ENCODE results near the gene PDPR. TPM values are rescaled to one million over a fixed set of nuclear protein-coding genes. Genes with fewer than 3 reads are reported as not detected.
"Not testable (repeated sequence)": the region's sequence is repeated elsewhere in the genome, so short reads cannot be mapped to it uniquely, and the experiment has no call there.

PDPR gene
- 10 to 100 TPM; 34.3 to 36.2 TPM for total RNA-seq

GRCh38 chr16:70113982-70114826, at the start of gene PDPR:
Gene PDPR (plus strand): TSS chr16:70114332. CDS start chr16:70120493, 6,161 bp downstream.
- Mint-ChIP-seq H3K4me1 (peaks cover 24% of the 10 kb centered on the region), H3K27ac (peak within 1 kb of the TSS; percentile 88), H3K4me3 (peak within 1 kb of the TSS; percentile 82)
- peak; percentile 95 for DNase-seq
- H3K9me3 Mint-ChIP-seq; CTCF ChIA-PET; H3K27me3 Mint-ChIP-seq; H3K36me3 Mint-ChIP-seq (ENCODE audit: low read depth); POLR2A ChIA-PET: not testable (repeated sequence)

GRCh38 chr16:70064841-70065370, 49.2 kb upstream of the PDPR start:
- H3K4me1 Mint-ChIP-seq; H3K27me3 Mint-ChIP-seq; CTCF ChIA-PET; POLR2A ChIA-PET; H3K9me3 Mint-ChIP-seq; H3K36me3 Mint-ChIP-seq (ENCODE audit: low read depth): not testable (repeated sequence)
- DNase-seq: peak; percentile 66
- Mint-ChIP-seq H3K27ac (peak overlapping the region; percentile 76), H3K4me3 (peak overlapping the region; percentile 80)

DNA sequence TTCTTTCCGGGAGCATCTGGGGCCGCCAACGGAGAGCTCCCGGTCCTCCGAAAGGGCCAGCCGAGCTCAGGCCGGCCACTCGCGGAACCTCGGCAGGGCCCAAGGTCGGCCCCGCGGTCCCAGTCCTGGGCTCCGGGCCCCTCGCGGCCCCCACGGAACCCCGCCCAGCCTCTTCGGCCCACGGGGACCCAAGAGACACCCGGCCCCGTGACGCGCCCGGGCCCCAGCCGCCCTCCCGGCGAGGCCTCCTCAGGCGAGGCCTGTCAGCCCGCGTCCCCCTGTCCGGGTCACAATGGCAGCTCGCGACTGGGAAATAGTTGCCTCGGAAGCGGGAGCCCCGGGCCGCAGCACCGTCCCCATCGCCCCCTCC, 48.8 kb upstream of the PDPR start:
- H3K27me3 Mint-ChIP-seq; DNase-seq; CTCF ChIA-PET; H3K4me1 Mint-ChIP-seq; POLR2A ChIA-PET; H3K9me3 Mint-ChIP-seq; H3K36me3 Mint-ChIP-seq (ENCODE audit: low read depth); H3K27ac Mint-ChIP-seq: not testable (repeated sequence)
- H3K4me3 Mint-ChIP-seq: peak overlapping the region; percentile 83

DNA sequence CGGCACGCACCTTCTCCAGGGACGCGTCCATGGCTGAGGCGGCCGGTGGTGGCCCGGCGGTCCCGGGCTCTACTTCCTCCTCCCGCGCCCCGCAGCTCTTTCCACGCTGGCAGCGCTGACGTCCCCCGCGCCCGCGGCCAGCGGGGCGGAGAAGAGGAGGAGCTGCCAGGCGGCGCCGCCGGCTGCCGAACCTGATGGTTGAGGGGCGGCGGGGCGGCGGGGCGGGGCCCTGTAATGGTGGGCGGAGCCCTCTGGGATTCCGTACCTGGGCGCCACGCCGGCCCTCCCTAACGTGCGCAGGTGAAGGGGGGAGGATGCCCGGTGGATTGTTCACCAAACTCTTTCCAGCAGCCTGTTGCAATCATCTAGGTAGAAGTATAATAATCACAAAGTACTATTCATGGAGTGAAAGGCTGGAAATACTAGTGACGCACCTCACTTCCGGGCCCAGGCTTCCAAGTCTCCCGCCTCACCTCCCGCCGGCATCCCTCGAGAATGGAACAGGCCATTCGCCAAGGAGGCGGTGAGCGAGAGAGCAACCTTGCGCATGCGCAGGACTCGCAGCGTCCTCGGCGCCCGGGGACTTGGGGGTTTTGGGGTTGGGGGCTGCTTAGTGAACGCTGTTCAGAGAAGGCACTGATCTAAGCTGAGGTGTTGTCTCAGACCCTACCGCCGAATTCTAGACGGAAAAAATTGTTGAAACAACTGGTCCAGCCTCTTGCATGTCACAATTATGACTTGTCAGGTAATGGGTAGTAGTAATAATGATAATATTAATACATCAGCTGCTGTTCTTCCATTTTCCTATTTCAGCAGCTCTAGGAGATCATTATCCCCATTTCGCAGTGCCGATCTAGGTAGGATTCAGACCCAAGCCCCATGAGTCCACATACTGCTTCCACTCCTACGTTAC, 48.1 kb upstream of the PDPR start:
- H3K36me3 Mint-ChIP-seq (ENCODE audit: low read depth); POLR2A ChIA-PET; CTCF ChIA-PET; H3K4me1 Mint-ChIP-seq; H3K27me3 Mint-ChIP-seq; H3K9me3 Mint-ChIP-seq: not testable (repeated sequence)
- peak; percentile 91 for DNase-seq
- Mint-ChIP-seq H3K4me3 (peak overlapping the region; percentile 83), H3K27ac (peak overlapping the region; percentile 90)

DNA sequence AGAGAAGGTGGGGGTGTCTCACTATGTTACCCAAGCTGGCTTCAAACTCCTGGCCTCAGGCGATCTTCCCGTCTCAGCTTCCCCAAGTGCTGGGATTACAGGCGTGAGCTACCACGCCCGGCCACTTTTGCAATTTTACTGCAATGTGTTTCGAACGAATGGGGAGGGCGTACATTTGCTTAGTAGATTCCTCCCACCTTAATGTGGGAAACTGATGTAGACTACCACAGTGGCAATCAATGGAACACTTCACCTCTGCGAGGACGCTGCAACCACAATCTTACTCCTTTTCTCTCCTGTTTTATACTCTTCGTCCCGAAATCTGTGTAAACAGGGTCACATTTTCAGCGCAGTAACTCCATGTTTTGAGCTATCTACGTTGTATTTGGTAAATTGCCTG, 47.4 kb upstream of the PDPR start:
- DNase-seq; H3K36me3 Mint-ChIP-seq (ENCODE audit: low read depth); POLR2A ChIA-PET; H3K9me3 Mint-ChIP-seq; H3K27ac Mint-ChIP-seq; H3K4me1 Mint-ChIP-seq; CTCF ChIA-PET; H3K27me3 Mint-ChIP-seq: not testable (repeated sequence)
- peak overlapping the region; percentile 53 for H3K4me3 Mint-ChIP-seq

DNA sequence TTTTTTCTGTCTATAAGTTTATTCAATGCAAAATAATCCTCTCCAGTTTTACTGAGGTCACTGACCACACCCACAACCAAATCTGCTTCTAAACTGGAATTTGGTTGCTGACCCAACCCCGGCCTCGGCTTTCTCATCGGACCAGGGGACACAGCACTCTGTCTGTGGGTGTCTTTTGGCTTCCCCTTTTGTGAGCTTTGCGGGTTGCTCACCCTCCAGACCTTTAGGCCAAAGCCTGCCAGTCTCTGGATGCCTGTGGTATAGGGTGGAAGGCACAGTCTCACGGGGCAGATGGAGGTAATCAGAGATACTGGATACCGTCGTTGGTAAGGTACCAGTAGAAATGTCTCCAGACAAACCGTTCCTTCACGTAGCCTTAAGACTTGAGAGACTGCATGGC, 35.1 kb upstream of the PDPR start:
- H3K4me3 Mint-ChIP-seq; H3K27ac Mint-ChIP-seq; H3K4me1 Mint-ChIP-seq; CTCF ChIA-PET; H3K36me3 Mint-ChIP-seq (ENCODE audit: low read depth); DNase-seq; H3K27me3 Mint-ChIP-seq; H3K9me3 Mint-ChIP-seq; POLR2A ChIA-PET: not testable (repeated sequence)

DNA sequence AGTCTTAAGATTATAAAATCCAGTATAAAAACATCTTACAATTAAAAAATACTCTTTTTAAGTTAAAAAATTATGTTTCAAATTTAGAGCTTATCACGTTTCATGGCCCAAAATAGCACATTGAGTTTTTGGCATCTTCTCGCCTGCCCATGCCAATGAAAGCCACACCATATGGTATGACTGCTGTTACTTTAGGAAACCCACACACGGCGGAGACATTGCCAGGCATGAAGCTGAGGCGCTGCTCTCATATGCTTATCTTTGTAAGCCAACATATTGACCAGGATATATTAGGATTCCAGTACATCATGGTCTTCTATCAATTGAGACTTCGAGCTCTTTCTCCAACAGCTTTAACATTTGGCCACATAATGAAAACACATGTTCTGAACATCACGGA, 32.9 kb upstream of the PDPR start:
- H3K27me3 Mint-ChIP-seq; DNase-seq; H3K36me3 Mint-ChIP-seq (ENCODE audit: low read depth); H3K27ac Mint-ChIP-seq; H3K4me3 Mint-ChIP-seq; H3K4me1 Mint-ChIP-seq; H3K9me3 Mint-ChIP-seq; CTCF ChIA-PET; POLR2A ChIA-PET: not testable (repeated sequence)

DNA sequence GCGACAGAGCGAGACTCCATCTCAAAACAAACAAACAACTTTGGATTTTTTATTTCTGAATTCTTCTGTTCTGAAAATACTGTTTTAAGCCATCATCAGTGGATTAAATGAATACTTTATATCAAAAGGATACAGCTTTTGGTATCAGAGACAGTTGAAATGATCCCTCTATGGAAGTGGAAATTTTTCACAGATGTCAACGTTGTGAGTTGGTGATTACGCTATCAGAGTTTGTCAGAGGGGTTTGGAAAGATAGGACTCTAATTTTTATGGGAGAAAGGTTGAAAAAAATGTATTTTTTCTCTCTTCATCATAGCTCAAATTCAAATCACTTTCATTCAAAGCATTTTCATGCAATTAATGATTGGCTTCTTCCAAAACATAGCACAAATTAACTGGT, 30.2 kb upstream of the PDPR start:
- H3K4me1 Mint-ChIP-seq; H3K4me3 Mint-ChIP-seq; DNase-seq; H3K27me3 Mint-ChIP-seq; H3K27ac Mint-ChIP-seq; CTCF ChIA-PET; H3K9me3 Mint-ChIP-seq; POLR2A ChIA-PET; H3K36me3 Mint-ChIP-seq (ENCODE audit: low read depth): not testable (repeated sequence)

DNA sequence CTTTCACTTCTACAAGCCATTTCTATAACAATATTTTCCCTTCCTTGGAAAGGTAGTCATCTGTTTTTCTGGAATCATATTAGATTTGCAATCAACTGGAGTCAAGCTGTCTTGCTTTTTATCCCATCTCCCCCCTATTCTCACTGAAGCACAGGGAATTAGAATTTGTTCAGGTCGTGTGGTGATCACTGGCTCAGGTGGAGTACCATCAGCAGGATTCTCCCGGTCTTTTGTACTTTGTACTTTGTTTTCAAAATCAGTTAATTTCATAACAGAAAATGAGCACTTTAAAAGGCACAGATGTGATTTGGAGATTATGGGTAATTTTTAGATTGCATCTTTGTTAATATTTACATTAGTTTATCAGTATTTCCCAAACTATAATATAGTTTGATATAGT, 26.0 kb upstream of the PDPR start:
- H3K4me1 Mint-ChIP-seq; H3K4me3 Mint-ChIP-seq; H3K9me3 Mint-ChIP-seq; POLR2A ChIA-PET; DNase-seq; H3K27ac Mint-ChIP-seq; H3K27me3 Mint-ChIP-seq; H3K36me3 Mint-ChIP-seq (ENCODE audit: low read depth); CTCF ChIA-PET: not testable (repeated sequence)

- H3K4me3 Mint-ChIP-seq; H3K27me3 Mint-ChIP-seq; DNase-seq; H3K9me3 Mint-ChIP-seq; CTCF ChIA-PET; H3K36me3 Mint-ChIP-seq (ENCODE audit: low read depth); H3K4me1 Mint-ChIP-seq; POLR2A ChIA-PET; H3K27ac Mint-ChIP-seq: not testable (repeated sequence)
Measured at GRCh38 chr16:70088877-70089276, 25.3 kb upstream of the PDPR start.

DNA sequence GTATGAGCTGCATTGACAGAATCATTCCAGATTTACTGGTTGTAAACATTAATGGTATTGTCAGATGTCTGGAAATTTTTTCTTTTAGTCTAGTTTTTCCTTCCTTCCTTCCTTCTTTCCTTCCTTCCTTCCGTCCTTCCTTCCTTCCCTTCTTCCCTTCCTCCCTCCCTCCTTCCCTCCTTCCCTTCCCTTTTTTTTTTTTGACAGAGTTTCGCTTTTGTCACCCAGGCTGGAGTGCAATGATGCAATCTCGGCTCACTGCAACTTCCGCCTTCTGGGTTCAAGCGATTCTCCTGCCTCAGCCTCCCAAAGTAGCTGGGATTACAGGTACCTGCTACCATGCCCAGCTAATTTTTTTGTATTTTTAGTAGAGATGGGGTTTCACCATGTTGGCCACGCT, 24.8 kb upstream of the PDPR start:
- H3K9me3 Mint-ChIP-seq; H3K4me1 Mint-ChIP-seq; H3K36me3 Mint-ChIP-seq (ENCODE audit: low read depth); CTCF ChIA-PET; H3K27me3 Mint-ChIP-seq; DNase-seq; POLR2A ChIA-PET; H3K27ac Mint-ChIP-seq; H3K4me3 Mint-ChIP-seq: not testable (repeated sequence)

- POLR2A ChIA-PET; CTCF ChIA-PET; H3K4me1 Mint-ChIP-seq; H3K4me3 Mint-ChIP-seq; H3K27ac Mint-ChIP-seq; DNase-seq; H3K36me3 Mint-ChIP-seq (ENCODE audit: low read depth); H3K9me3 Mint-ChIP-seq: not testable (repeated sequence)
- H3K27me3 Mint-ChIP-seq: peaks cover 15% of the 10 kb centered on the region
Measured at GRCh38 chr16:70091104-70091503, 23.0 kb upstream of the PDPR start.

- H3K36me3 Mint-ChIP-seq (ENCODE audit: low read depth); POLR2A ChIA-PET; H3K4me1 Mint-ChIP-seq; CTCF ChIA-PET; DNase-seq; H3K27ac Mint-ChIP-seq; H3K9me3 Mint-ChIP-seq; H3K4me3 Mint-ChIP-seq: not testable (repeated sequence)
- peaks cover 19% of the 10 kb centered on the region for H3K27me3 Mint-ChIP-seq
Measured at GRCh38 chr16:70094096-70094495, 20.0 kb upstream of the PDPR start.
